CD4-positive, alpha-beta T cell treated with Interleukin-12 subunit alpha and Interleukin-12 subunit beta, for 1 hour (primary cell): Measurements from ENCODE around the gene TMEM18.
A peak's percentile ranks its signal among the peaks of the same experiment; 100 is the strongest.

Experiments
- DNase-seq: peaks from one replicate; pipeline ENCODE4 v3.0.0-alpha.2; 2020

TMEM18 gene

GRCh38 chr2:650343-651310 is 26.6 kb downstream of the TMEM18 start:
- no peak for DNase-seq

DNA sequence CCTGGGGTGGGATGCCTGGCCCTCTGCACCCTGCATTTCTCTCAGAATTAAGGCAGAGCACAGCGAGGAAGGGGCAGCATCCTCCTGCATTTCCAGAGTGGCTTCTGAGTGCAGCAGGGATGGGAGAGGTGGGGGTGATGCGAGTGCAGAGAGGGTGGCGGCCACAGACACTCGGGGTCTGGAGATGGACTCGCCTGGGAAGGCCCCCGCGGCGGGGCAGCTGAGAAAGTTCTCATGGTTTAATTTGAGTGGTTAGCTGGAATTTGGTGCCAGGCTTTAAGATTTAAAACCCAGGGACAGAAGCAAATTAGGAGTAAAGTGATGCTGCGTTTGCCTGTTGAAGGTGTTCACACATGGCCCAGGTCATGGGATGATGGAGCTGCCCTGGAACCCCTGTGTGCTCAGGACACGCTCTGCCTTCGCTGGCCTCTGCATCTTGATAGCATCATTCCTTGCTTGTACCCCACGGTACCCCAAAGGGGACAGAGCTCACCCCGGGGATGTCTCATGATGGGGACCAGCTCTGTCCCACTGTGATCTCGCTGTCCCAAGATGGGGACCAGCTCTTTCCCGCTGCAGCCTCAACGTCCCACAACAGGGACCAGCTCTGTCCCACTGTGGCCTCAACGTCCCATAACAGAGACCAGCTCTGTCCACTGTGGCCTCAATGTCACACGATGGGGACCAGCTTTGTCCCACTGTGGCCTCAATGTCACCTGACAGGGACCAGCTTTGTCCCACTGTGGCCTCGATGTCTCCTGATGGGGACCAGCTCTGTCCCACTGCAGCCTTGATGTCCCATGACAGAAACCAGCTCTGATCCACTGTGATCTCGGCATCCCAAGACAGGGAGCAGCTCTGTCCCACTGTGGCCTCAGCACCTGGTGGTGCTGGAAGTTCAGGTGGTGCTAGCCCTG is 27.5 kb downstream of the TMEM18 start:
- no peak for DNase-seq

GRCh38 chr2:648476-649424 is 28.5 kb downstream of the TMEM18 start:
- no peak for DNase-seq

- DNase-seq: no peak
Observed at GRCh38 chr2:647691-648231, 29.4 kb downstream of the TMEM18 start.

GRCh38 chr2:647003-647560 is 30.1 kb downstream of the TMEM18 start:
- no peak for DNase-seq

GRCh38 chr2:644871-645270 is 32.3 kb downstream of the TMEM18 start:
- no peak for DNase-seq

DNA sequence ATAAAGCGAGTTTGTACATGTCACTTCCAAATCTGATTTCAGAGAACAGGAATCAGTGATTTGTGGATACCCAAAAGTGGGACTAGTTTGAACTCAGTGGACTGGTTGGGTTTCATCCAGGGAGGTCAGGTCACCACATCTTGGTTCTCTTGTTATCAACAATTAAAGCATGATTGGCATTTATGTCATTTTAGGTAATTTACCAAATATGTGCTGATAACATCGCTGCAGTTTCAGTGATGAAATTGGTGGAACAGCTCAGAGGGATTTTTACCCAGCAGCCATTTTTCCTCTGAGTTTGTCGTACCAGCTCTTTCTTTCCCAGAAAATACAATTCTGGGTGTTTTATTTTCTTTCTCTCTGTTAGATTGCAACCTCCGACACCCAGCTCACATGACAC is 33.4 kb downstream of the TMEM18 start:
- DNase-seq: no peak

DNA sequence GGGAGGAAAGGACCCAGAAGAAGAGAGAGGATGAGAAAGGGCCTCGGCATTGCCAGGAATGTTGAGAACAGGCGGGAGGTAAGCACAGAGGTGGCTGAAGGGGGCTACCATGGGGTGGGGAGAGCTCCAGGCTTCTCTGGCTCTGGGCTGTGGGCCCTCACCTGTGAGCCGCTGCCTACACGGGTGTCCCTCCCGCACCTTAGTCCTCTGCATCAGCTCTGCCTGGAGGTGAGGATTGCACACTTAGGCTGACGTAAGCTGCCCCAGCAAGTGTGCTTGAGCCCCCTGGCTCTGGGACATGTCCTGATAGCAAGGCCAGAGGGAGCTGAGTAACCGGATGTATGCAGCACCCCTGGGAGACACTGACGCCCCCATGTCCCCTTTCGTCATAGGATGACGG is 33.9 kb downstream of the TMEM18 start:
- DNase-seq: no peak

- DNase-seq: no peak
Observed at GRCh38 chr2:641872-642815, 35.1 kb downstream of the TMEM18 start.

- no peak for DNase-seq
Observed at GRCh38 chr2:641164-641871, 35.9 kb downstream of the TMEM18 start.

- DNase-seq: no peak
Observed at GRCh38 chr2:639703-640102, 37.5 kb downstream of the TMEM18 start.

GRCh38 chr2:637804-638203 is 39.4 kb downstream of the TMEM18 start:
- no peak for DNase-seq

- no peak for DNase-seq
Observed at GRCh38 chr2:637406-637776, 39.8 kb downstream of the TMEM18 start.

- DNase-seq: peak; percentile 44
Observed at GRCh38 chr2:636641-637405, 40.4 kb downstream of the TMEM18 start.

GRCh38 chr2:635687-636621 is 41.3 kb downstream of the TMEM18 start:
- DNase-seq: no peak

- DNase-seq: no peak
Observed at GRCh38 chr2:634636-635388, 42.4 kb downstream of the TMEM18 start.

DNA sequence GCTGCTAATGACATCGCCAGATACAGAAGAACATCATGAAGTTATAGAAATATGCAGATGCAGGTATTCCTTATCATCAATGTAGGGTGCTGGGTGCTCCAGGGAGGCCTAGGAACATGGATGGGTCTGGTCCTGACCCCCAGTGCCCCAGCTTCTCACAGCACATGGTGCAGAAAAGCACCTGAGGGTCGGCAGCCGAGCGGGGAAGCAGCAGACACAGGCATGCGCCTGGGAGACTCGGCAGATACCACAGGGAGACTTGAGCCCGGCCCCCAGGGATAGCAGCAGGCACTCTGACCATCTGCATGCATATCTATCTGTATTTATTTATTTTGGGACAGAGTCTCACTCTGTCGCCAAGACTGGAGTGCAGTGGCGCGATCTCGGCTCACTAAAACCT is 43.2 kb downstream of the TMEM18 start:
- no peak for DNase-seq
